ENCODE results near the gene DUSP22. TPM values are rescaled to one million over a fixed set of nuclear protein-coding genes. Genes with fewer than 3 reads are reported as not detected.

Gene DUSP22
- total RNA-seq, 4 donors from 2014 or later = 53.3 to 95.2 (median 71.3) TPM

DNA sequence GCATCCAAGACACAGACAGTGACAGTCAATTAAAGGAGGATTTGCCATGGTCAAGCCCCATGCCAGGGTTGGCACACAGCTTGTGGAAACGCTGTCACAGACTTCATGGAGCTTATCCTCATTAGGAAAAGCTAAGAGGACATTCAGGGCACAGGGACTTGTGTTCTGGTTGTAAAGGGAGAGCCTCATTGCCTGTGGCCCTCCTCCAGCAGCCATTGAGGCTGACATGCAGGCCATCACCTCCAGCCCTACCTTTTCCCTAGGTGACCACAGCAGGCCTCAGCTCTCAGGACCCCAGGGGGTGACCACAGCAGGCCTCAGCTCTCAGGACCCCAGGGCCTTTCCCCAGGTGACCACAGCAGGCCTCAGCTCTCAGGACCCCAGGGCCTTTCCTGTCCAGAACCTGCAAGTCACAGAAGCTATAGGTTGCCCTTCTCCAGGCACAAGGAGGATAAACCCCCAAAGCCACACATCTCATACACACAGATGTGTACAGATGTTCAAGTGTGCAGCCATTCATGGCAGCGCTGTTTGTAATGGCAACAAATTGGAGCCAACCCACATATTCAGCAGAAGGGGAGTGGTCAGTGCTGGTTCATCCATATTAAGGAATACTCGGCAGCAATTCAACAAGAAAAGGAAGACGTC lies 26.1 kb downstream of the DUSP22 start:
- WGBS = 84% methylated on average over 4 of the region's 4 CpGs
- no peaks in the 10 kb centered on the region for H3K36me3 ChIP-seq
- no peak overlapping the region for H3K4me3 ChIP-seq
- TF ChIP-seq CTCF (IDR thresholded peaks at IDR 0.05) (no peak), POLR2A (IDR thresholded peaks at IDR 0.05) (no peak), EP300 (IDR thresholded peaks at IDR 0.05) (no peak), POLR2AphosphoS5 (IDR thresholded peaks at IDR 0.05) (no peak)
- no peak overlapping the region for H3K27ac ChIP-seq
- H3K9me3 ChIP-seq = no peaks in the 10 kb centered on the region
- no peak for DNase-seq (ENCODE audit: low spot score in 2 of 2)
- no peaks in the 10 kb centered on the region for H3K27me3 ChIP-seq
- peaks cover 7% of the 10 kb centered on the region for H3K4me1 ChIP-seq

DNA sequence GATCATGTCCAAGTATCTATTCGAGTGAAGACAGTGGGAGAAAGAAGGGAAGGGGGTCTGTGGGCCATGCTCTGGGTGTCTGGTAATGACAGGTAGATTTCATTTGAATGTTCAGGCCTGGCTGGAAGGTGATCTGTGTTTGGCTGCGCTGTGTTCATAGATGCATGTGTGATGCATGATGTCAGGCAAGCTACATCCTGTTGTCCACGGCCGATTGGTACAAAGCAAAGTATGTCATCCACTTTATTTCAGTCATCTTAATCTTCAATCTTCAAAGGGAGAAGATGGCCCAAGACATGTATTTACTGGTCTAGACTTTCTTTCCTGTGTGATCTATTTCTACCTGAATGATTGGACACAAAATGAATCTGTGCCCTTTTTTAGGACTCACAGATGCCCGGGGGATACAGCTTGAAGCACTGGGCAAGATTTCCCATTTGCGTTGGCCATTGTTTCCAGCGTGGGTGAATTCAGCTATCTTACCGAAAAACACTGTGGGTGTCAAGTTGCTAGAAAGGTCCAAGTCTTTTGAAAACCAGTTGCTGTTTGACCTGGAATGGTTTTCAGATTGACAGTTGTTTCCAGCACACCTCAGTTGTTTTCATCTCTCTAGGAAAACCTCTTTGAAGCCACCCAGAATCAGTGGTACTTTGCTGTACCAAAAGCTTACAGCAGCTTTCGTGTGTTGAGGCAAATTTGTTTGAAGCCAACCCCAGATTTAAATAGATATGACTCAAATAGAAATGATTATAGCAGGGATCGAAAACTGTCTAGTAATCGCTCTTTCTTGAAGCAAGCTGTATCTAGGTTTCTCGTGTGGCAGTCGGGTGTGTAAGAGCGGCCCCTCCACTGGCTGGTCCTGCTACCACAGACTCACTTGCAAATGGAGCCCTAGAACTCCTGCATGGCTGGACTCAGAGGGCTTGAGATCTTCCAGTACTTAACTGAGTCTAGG lies 27.2 kb downstream of the DUSP22 start:
- H3K4me1 ChIP-seq = peaks cover 13% of the 10 kb centered on the region
- WGBS = 89% methylated on average over 14 of the region's 14 CpGs
- no peaks in the 10 kb centered on the region for H3K36me3 ChIP-seq
- H3K27me3 ChIP-seq = no peaks in the 10 kb centered on the region
- H3K27ac ChIP-seq = no peak overlapping the region
- H3K9me3 ChIP-seq = no peaks in the 10 kb centered on the region
- TF ChIP-seq POLR2AphosphoS5 (IDR thresholded peaks at IDR 0.05) (no peak), POLR2A (IDR thresholded peaks at IDR 0.05) (no peak)
- no peak overlapping the region for H3K4me3 ChIP-seq
- no peak for DNase-seq (ENCODE audit: low spot score in 2 of 2)

DNA sequence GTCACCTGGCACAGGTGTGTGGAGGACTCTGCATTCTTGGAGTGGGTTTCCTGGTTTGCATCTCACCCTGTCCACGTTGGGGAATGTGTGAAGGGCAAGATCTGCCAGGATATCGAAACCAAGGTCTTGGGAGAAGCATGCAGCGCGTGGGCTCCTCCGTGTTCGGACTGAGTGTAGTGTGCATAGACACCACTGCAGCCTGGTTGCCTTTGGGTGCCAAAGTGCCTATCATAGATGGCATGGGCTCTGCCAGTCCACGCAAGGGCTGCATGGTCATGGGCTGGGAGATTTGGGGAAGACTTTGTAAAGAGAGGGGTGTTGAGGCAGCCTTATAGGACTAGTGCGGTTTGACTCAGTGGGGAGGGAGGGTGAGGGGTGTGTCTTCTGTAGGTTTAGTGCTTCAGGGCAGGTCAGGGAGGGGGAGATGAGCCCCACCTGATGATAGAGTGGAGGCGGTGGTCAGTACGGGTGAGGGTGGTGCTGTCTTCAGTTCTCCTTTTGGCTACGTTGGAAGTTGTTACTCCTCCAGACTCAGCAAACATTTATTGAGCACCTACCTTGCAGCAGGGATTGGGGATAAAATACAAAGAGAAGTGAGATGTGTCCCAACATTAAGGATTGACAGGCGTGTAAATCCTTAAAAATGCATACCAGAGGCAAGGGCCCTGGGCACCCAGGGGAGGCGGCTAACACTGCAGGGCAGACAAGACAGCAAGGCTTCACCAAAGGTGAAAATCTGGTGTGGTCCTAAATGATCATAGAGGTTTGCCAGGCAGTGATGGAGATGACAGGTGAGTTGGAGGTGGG lies 28.3 kb downstream of the DUSP22 start:
- WGBS = 86% methylated on average over 13 of the region's 13 CpGs

DNA sequence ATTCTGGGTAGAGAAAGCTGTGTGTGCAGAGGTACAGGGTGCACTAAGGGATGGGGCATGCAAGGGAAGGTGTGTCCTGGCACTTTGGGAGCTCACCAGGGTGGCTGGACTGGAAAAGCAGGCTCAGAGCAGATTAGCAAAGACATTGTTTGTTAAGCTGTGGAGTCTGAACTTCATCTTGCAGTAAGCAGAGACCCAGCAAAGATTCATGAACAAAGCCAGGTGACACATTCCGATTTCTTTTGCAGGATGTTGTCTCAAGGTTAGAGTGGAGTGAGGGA lies 28.8 kb downstream of the DUSP22 start:
- Histone ChIP-seq H3K36me3 (no peaks in the 10 kb centered on the region), H3K4me1 (peaks cover 13% of the 10 kb centered on the region), H3K27ac (no peak overlapping the region), H3K4me3 (no peak overlapping the region), H3K9me3 (no peaks in the 10 kb centered on the region), H3K27me3 (no peaks in the 10 kb centered on the region)
- WGBS = 78% methylated on average over 1 of the region's 1 CpG
- no peak for TF ChIP-seq EP300 (IDR thresholded peaks at IDR 0.05)
- TF ChIP-seq POLR2AphosphoS5 (IDR thresholded peaks at IDR 0.05) = no peak
- TF ChIP-seq POLR2A (IDR thresholded peaks at IDR 0.05) = no peak
- TF ChIP-seq CTCF (IDR thresholded peaks at IDR 0.05) = no peak
- DNase-seq (ENCODE audit: low spot score in 2 of 2) = no peak

More for the DNA sequence above, 28.3 kb downstream of the DUSP22 start:
- no peak overlapping the region for H3K27ac ChIP-seq
- no peaks in the 10 kb centered on the region for H3K36me3 ChIP-seq
- TF ChIP-seq EP300 (IDR thresholded peaks at IDR 0.05) (no peak), CTCF (IDR thresholded peaks at IDR 0.05) (no peak), POLR2AphosphoS5 (IDR thresholded peaks at IDR 0.05) (no peak), POLR2A (IDR thresholded peaks at IDR 0.05) (no peak)
- no peaks in the 10 kb centered on the region for H3K9me3 ChIP-seq
- no peak for DNase-seq (ENCODE audit: low spot score in 2 of 2)
- H3K4me3 ChIP-seq = no peak overlapping the region
- no peaks in the 10 kb centered on the region for H3K27me3 ChIP-seq
- H3K4me1 ChIP-seq = peaks cover 13% of the 10 kb centered on the region

- H3K36me3 ChIP-seq = no peaks in the 10 kb centered on the region
- H3K27me3 ChIP-seq = no peaks in the 10 kb centered on the region
- DNase-seq (ENCODE audit: low spot score in 2 of 2) = no peak
- no peak overlapping the region for H3K4me3 ChIP-seq
- no peak for TF ChIP-seq EP300 (IDR thresholded peaks at IDR 0.05)
- TF ChIP-seq POLR2A (IDR thresholded peaks at IDR 0.05) = no peak
- no peak for TF ChIP-seq POLR2AphosphoS5 (IDR thresholded peaks at IDR 0.05)
- no peak for TF ChIP-seq CTCF (IDR thresholded peaks at IDR 0.05)
- no peaks in the 10 kb centered on the region for H3K9me3 ChIP-seq
- peaks cover 13% of the 10 kb centered on the region for H3K4me1 ChIP-seq
- 61% methylated on average over 3 of the region's 3 CpGs for WGBS
- no peak overlapping the region for H3K27ac ChIP-seq
Measured at GRCh38 chr6:321536-322258, 29.4 kb downstream of the DUSP22 start.

All from suprapubic skin (tissue), 4 donors.